Measurements from ENCODE around the gene ACOXL.

DNA sequence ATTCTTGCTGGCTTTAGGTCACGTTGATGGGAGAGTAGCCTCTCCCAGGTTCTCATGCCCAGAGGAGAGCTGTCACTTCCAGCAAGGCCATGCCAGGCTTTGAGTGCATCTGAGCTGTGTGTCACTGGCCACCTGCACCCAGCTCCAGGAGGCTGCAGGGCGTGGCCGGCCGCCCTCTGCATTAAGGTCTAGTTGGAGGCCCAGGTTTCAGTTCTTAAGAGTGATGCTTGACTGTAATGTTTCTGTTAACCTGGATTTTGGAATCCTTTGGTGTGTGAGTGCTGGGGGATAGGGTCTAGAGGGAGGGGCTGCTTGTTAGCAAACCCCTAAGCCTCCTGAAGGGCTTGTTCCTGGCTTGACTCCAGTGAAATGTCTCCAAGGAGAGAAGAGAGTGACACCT lies 140.1 kb downstream of the ACOXL start:
- TF ChIP-seq, protein P1, sequence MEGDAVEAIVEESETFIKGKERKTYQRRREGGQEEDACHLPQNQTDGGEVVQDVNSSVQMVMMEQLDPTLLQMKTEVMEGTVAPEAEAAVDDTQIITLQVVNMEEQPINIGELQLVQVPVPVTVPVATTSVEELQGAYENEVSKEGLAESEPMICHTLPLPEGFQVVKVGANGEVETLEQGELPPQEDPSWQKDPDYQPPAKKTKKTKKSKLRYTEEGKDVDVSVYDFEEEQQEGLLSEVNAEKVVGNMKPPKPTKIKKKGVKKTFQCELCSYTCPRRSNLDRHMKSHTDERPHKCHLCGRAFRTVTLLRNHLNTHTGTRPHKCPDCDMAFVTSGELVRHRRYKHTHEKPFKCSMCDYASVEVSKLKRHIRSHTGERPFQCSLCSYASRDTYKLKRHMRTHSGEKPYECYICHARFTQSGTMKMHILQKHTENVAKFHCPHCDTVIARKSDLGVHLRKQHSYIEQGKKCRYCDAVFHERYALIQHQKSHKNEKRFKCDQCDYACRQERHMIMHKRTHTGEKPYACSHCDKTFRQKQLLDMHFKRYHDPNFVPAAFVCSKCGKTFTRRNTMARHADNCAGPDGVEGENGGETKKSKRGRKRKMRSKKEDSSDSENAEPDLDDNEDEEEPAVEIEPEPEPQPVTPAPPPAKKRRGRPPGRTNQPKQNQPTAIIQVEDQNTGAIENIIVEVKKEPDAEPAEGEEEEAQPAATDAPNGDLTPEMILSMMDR (IDR thresholded peaks at IDR 0.05) = no peak
- no peak for TF ChIP-seq POLR2A (IDR thresholded peaks at IDR 0.05)

All from body of pancreas (tissue), 4 donors.